Sigmoid colon (tissue), 3 donors: Measurements from ENCODE around the gene MAP3K8.

Experiments used
- POLR2A ChIP-seq, 2 donors: fragments of 450-650 bp; IDR thresholded peaks; one replicate each; pipeline ENCODE4 v1.6.1; 2016; ENCODE audit warnings: antibody characterized with exemption in 2 of 2, mild to moderate bottlenecking in 2 of 2, moderate library complexity in 2 of 2
- TF ChIP-seq, protein P1 (sequence below), 4 experiments: fragments of 450-650 bp in 3 of 4; fragments of 200-600 bp in 1 of 4; IDR thresholded peaks; one replicate each; pipeline ENCODE4 v1.5.1; 2016 to 2019; ENCODE audit warnings: antibody characterized with exemption in 4 of 4, mild to moderate bottlenecking in 3 of 4, moderate library complexity in 2 of 4

DNA sequence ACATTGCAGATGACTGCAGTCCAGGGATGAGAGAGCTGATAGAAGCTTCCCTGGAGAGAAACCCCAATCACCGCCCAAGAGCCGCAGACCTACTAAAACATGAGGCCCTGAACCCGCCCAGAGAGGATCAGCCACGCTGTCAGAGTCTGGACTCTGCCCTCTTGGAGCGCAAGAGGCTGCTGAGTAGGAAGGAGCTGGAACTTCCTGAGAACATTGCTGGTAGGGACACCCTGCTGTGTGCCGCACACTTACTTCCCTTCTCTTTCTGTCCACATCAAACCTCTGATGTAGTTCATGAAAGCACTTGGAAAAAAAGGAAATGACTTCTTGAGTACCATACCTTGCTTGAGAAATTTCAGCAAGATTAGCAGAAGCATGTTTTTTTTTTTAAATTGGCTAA is 25.3 kb downstream of the MAP3K8 start:
- TF ChIP-seq, protein P1, sequence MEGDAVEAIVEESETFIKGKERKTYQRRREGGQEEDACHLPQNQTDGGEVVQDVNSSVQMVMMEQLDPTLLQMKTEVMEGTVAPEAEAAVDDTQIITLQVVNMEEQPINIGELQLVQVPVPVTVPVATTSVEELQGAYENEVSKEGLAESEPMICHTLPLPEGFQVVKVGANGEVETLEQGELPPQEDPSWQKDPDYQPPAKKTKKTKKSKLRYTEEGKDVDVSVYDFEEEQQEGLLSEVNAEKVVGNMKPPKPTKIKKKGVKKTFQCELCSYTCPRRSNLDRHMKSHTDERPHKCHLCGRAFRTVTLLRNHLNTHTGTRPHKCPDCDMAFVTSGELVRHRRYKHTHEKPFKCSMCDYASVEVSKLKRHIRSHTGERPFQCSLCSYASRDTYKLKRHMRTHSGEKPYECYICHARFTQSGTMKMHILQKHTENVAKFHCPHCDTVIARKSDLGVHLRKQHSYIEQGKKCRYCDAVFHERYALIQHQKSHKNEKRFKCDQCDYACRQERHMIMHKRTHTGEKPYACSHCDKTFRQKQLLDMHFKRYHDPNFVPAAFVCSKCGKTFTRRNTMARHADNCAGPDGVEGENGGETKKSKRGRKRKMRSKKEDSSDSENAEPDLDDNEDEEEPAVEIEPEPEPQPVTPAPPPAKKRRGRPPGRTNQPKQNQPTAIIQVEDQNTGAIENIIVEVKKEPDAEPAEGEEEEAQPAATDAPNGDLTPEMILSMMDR (IDR thresholded peaks at IDR 0.05): no peak
- TF ChIP-seq POLR2A (IDR thresholded peaks at IDR 0.05): no peak
